Tibial artery (tissue), 4 donors: Measurements from ENCODE around the gene CNGB1.
"Not testable (repeated sequence)": the region's sequence is repeated elsewhere in the genome, so short reads cannot be mapped to it uniquely, and the experiment has no call there.

Experiments
- DNase-seq, 2 donors: peaks; one replicate each; pipeline ENCODE4 v3.0.0-alpha.2; 2019
- H3K27ac ChIP-seq, 2 donors: fragments of 200-600 bp; sonication (generic) in 1 of 2; 1 replicate in 1 of 2; 2 replicates in 1 of 2; pipeline ENCODE4 v1.5.1; 2018 to 2019; ENCODE audit warnings: mild to moderate bottlenecking in 1 of 2
- H3K27me3 ChIP-seq, 2 donors: fragments of 200-600 bp; sonication (generic) in 1 of 2; one replicate each; pipeline versions ENCODE4 v1.5.1 to v1.6.0; 2016 to 2019
- H3K36me3 ChIP-seq, 3 donors: fragments of 200-600 bp; sonication (generic) in 2 of 3; one replicate each; pipeline ENCODE4 v1.5.1; 2016 to 2019; ENCODE audit warnings: mild to moderate bottlenecking in 2 of 3
- H3K4me1 ChIP-seq, 4 donors: fragments of 200-600 bp; sonication (generic) in 2 of 4; 1 replicate in 3 of 4; 2 replicates in 1 of 4; pipeline ENCODE4 v1.5.1; 2016 to 2019
- H3K4me3 ChIP-seq, 2 donors: fragments of 200-600 bp; sonication (generic) in 1 of 2; 1 replicate in 1 of 2; 2 replicates in 1 of 2; pipeline ENCODE4 v1.5.1; 2018 to 2019; ENCODE audit warnings: mild to moderate bottlenecking in 2 of 2
- H3K9me3 ChIP-seq, 3 donors: fragments of 200-600 bp; sonication (generic) in 1 of 3; one replicate each; pipeline ENCODE4 v1.5.1; 2016 to 2019
- intact Hi-C: fragments of 100-400 bp; cut with DNase I; formaldehyde crosslinking; loops from one replicate; pipeline ENCODE4 v1.15.0; 2023; ENCODE audit warnings: low total_unique reads
- TF ChIP-seq, protein P1 (sequence below), 2 experiments: fragments of 200-600 bp in 1 of 2; fragments of 450-650 bp in 1 of 2; IDR thresholded peaks; one replicate each; pipeline ENCODE4 v1.5.1; 2017 to 2019; ENCODE audit warnings: antibody characterized with exemption in 2 of 2, mild to moderate bottlenecking in 1 of 2, moderate library complexity in 1 of 2

CNGB1 gene

GRCh38 chr16:57882792-57883191 is 88.1 kb downstream of the CNGB1 start:
- Histone ChIP-seq H3K4me3 (no peak overlapping the region), H3K27ac (no peak overlapping the region), H3K27me3 (peaks cover 0 to 42% of the 10 kb centered on the region in 2 donors), H3K9me3 (no peaks in the 10 kb centered on the region), H3K36me3 (no peaks in the 10 kb centered on the region), H3K4me1 (peaks cover 0 to 7% (median 2%) of the 10 kb centered on the region in 4 donors)
- peak in 1 of 2 donors; percentile 5 for DNase-seq
- intact Hi-C loops = no loop called here
- TF ChIP-seq, protein P1, sequence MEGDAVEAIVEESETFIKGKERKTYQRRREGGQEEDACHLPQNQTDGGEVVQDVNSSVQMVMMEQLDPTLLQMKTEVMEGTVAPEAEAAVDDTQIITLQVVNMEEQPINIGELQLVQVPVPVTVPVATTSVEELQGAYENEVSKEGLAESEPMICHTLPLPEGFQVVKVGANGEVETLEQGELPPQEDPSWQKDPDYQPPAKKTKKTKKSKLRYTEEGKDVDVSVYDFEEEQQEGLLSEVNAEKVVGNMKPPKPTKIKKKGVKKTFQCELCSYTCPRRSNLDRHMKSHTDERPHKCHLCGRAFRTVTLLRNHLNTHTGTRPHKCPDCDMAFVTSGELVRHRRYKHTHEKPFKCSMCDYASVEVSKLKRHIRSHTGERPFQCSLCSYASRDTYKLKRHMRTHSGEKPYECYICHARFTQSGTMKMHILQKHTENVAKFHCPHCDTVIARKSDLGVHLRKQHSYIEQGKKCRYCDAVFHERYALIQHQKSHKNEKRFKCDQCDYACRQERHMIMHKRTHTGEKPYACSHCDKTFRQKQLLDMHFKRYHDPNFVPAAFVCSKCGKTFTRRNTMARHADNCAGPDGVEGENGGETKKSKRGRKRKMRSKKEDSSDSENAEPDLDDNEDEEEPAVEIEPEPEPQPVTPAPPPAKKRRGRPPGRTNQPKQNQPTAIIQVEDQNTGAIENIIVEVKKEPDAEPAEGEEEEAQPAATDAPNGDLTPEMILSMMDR (IDR thresholded peaks at IDR 0.05) = no peak

GRCh38 chr16:57882206-57882605 is 88.7 kb downstream of the CNGB1 start:
- TF ChIP-seq, protein P1 (IDR thresholded peaks at IDR 0.05) = no peak
- Histone ChIP-seq H3K4me1 (peaks cover 0 to 7% (median 2%) of the 10 kb centered on the region in 4 donors), H3K27me3 (peaks cover 0 to 43% of the 10 kb centered on the region in 2 donors), H3K4me3 (no peak overlapping the region), H3K27ac (no peak overlapping the region), H3K9me3 (no peaks in the 10 kb centered on the region), H3K36me3 (no peaks in the 10 kb centered on the region)
- intact Hi-C loops = no loop called here
- DNase-seq = no peak

- no peak overlapping the region for H3K27ac ChIP-seq
- H3K27me3 ChIP-seq = peaks cover 0 to 26% of the 10 kb centered on the region in 2 donors
- TF ChIP-seq, protein P1 (IDR thresholded peaks at IDR 0.05) = no peak
- no peak overlapping the region for H3K4me3 ChIP-seq
- no peaks in the 10 kb centered on the region for H3K9me3 ChIP-seq
- no peaks in the 10 kb centered on the region for H3K36me3 ChIP-seq
- no peak for DNase-seq
- intact Hi-C loops = no loop called here
- no peaks in the 10 kb centered on the region for H3K4me1 ChIP-seq
Measured at GRCh38 chr16:57878586-57878985, 92.3 kb downstream of the CNGB1 start.

DNA sequence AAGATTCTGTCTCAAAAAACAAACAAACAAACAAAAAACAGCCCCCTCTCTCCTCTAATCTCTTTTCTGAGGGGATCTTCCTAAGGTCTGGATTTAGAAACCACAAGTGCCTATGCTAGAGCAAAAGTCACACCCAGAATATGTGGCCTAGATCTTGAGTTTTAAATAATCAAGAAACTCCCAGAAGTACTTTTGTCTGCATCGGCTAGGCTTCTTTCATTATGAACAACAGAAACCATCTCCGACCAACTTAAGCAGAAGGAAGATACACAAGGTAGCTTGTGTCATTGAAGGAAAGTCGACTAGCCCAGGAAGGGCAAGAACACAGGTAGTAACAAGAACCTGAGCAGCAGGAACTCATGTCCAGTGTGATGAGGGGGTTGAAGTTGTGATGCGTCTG is 94.7 kb downstream of the CNGB1 start:
- no peak overlapping the region for H3K27ac ChIP-seq
- intact Hi-C loops = no loop called here
- H3K4me1 ChIP-seq = no peaks in the 10 kb centered on the region
- H3K4me3 ChIP-seq = no peak overlapping the region
- TF ChIP-seq, protein P1 (IDR thresholded peaks at IDR 0.05) = no peak
- peaks cover 0 to 29% of the 10 kb centered on the region in 2 donors for H3K27me3 ChIP-seq
- DNase-seq = no peak
- no peaks in the 10 kb centered on the region for H3K36me3 ChIP-seq
- H3K9me3 ChIP-seq = no peaks in the 10 kb centered on the region

DNA sequence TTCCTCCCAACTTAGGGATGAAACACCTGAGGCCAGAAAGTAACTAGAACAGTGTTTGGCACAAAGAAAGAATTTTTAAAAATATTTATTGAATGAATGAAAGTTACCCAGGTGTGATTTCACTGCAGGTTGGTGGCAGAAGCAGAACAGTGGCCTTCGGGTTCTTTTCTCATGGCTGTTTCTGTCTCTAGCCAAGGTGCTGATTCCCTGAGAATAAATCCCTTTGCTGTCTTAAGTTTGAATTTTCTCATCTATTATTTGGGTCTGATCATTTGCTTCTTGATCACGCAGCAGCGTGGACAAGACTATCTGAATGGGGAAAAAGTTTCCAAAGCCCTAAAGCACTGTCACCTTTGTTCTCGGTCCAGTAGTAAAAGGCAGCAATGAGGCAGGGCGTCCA is 95.6 kb downstream of the CNGB1 start:
- Histone ChIP-seq H3K4me3 (no peak overlapping the region), H3K27ac (no peak overlapping the region), H3K27me3 (peaks cover 0 to 25% of the 10 kb centered on the region in 2 donors), H3K9me3 (no peaks in the 10 kb centered on the region), H3K36me3 (no peaks in the 10 kb centered on the region), H3K4me1 (no peaks in the 10 kb centered on the region)
- TF ChIP-seq, protein P1 (IDR thresholded peaks at IDR 0.05) = no peak
- no peak for DNase-seq
- intact Hi-C loops = no loop called here

DNA sequence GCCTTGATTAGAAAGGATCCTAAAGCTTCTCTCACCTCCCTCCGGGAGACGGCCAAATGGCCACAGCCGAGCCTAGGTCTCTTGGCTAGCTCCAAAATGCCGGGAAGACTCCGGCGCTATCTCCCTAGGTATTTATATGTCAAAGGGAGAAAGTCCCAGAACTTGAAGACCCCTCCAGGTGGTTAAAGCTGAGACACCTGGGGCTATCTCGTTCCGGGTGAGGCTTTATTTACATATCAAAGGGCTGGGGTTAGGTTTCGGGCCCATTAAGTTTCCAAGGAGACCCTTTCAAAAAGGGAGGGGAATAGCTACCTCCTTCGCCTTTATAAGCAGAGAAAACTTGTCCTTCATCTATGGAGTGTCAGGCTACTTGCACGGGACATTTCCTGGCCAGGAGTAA is 97.7 kb downstream of the CNGB1 start:
- intact Hi-C loops = no loop called here
- no peaks in the 10 kb centered on the region for H3K4me1 ChIP-seq
- H3K9me3 ChIP-seq = no peaks in the 10 kb centered on the region
- no peak overlapping the region for H3K27ac ChIP-seq
- H3K36me3 ChIP-seq = no peaks in the 10 kb centered on the region
- TF ChIP-seq, protein P1 (IDR thresholded peaks at IDR 0.05) = no peak
- H3K4me3 ChIP-seq = no peak overlapping the region
- no peak for DNase-seq
- peaks cover 0 to 22% of the 10 kb centered on the region in 2 donors for H3K27me3 ChIP-seq

DNA sequence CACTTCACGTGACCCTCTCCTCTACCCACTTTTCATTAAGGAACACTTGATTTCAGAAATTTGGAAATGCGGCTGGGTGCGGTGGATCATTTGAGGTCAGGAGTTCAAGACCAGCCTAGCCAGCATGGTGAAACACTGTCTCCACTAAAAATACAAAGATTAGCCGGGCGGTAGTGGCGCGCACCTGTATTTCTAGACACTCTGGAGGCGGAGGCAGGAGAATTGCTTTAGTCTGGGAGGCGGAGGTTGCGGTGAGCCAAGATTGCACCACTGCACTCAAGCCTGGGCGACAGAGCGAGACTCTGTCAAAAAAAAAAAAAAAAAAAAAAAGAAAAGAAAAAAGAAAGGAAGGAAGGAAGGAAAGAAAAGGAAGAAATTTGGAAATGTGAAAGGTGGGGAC is 98.2 kb downstream of the CNGB1 start:
- H3K27ac ChIP-seq, DNase-seq, H3K4me1 ChIP-seq, H3K4me3 ChIP-seq, intact Hi-C loops, H3K9me3 ChIP-seq, H3K36me3 ChIP-seq: not testable (repeated sequence)
- H3K27me3 ChIP-seq = peaks cover 0 to 22% of the 10 kb centered on the region in 2 donors
